Uterus (tissue), 2 donors: ENCODE results near the gene PTCD3.

Source experiments
- POLR2A ChIP-seq, 2 donors: fragments of 450-650 bp; IDR thresholded peaks; one replicate each; pipeline ENCODE4 v1.6.1; 2016; ENCODE audit warnings: antibody characterized with exemption in 2 of 2, mild to moderate bottlenecking in 1 of 2, moderate library complexity in 1 of 2
- TF ChIP-seq, protein P1 (sequence below), 4 experiments: fragments of 200-600 bp in 2 of 4; fragments of 450-650 bp in 2 of 4; sonication (generic) in 2 of 4; IDR thresholded peaks; one replicate each; pipeline ENCODE4 v1.5.1; 2016 to 2019; ENCODE audit warnings: antibody characterized with exemption in 4 of 4, mild to moderate bottlenecking in 2 of 4, moderate library complexity in 1 of 4

DNA sequence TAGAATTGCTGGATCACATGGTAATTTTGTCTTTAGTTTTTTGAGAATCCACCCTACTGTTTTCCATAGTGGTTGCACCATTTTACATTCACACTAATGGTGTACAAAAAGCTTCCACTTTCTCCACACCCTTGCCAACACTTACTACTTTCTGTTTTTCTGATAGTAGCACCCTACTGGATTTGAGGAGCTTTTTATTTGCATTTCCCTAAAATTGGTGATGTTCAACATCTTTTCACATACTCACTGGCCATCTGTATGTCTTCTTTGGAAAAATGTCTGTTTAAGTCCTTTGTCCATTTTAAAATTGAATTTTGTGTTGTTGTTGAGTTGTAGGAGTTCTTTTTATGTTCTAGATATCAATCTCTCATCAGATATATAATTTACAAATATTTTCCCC, 3.9 kb upstream of the PTCD3 start:
- TF ChIP-seq, protein P1, sequence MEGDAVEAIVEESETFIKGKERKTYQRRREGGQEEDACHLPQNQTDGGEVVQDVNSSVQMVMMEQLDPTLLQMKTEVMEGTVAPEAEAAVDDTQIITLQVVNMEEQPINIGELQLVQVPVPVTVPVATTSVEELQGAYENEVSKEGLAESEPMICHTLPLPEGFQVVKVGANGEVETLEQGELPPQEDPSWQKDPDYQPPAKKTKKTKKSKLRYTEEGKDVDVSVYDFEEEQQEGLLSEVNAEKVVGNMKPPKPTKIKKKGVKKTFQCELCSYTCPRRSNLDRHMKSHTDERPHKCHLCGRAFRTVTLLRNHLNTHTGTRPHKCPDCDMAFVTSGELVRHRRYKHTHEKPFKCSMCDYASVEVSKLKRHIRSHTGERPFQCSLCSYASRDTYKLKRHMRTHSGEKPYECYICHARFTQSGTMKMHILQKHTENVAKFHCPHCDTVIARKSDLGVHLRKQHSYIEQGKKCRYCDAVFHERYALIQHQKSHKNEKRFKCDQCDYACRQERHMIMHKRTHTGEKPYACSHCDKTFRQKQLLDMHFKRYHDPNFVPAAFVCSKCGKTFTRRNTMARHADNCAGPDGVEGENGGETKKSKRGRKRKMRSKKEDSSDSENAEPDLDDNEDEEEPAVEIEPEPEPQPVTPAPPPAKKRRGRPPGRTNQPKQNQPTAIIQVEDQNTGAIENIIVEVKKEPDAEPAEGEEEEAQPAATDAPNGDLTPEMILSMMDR (IDR thresholded peaks at IDR 0.05), result no peak
- no peak for TF ChIP-seq POLR2A (IDR thresholded peaks at IDR 0.05)
